SKM-1 treated with dmso at 0.1 percent for 144 hours (cell line): ENCODE measurements around the gene TCEAL5.
"Not testable (repeated sequence)": the region's sequence is repeated elsewhere in the genome, so short reads cannot be mapped to it uniquely, and the experiment has no call there.

Experiments
- DNase-seq: peaks from one replicate; lab custom pipeline; 2025; ENCODE audit not compliant: unreplicated experiment; lab: John Stamatoyannopoulos, UW

Gene TCEAL5

GRCh38 chrX:103276581-103277002, at the start of gene TCEAL5:
TSS of gene TCEAL5 (minus strand) at chrX:103276750. CDS start at chrX:103274563, 2,187 bp downstream.
- no peak for DNase-seq

- no peak for DNase-seq
Measured at GRCh38 chrX:103311399-103311780, 34.8 kb upstream of the TCEAL5 start.

- peak; percentile 8 for DNase-seq
Measured at GRCh38 chrX:103310555-103311398, 34.2 kb upstream of the TCEAL5 start, which contains the start of gene BEX2. TSS of gene BEX2 (minus strand) at chrX:103310990. CDS start at chrX:103309976, 1,014 bp downstream.

- no peak for DNase-seq
Measured at GRCh38 chrX:103309860-103310554, 33.5 kb upstream of the TCEAL5 start.

- DNase-seq = not testable (repeated sequence)
Measured at GRCh38 chrX:103305666-103306065, 29.1 kb upstream of the TCEAL5 start.

GRCh38 chrX:103304705-103305104, 28.2 kb upstream of the TCEAL5 start:
- no peak for DNase-seq

- no peak for DNase-seq
Measured at GRCh38 chrX:103293118-103293517, 16.6 kb upstream of the TCEAL5 start.

- DNase-seq = no peak
Measured at GRCh38 chrX:103279624-103280023, 3.1 kb upstream of the TCEAL5 start.

GRCh38 chrX:103275947-103276567, 493 bp downstream of the TCEAL5 start:
- DNase-seq = no peak

GRCh38 chrX:103274284-103274683, 2.3 kb downstream of the TCEAL5 start:
- DNase-seq = no peak

GRCh38 chrX:103258275-103258674, 18.3 kb downstream of the TCEAL5 start:
- DNase-seq = no peak

- DNase-seq = no peak
Measured at GRCh38 chrX:103256651-103257050, 19.9 kb downstream of the TCEAL5 start.

- no peak for DNase-seq
Measured at GRCh38 chrX:103254921-103255493, 21.5 kb downstream of the TCEAL5 start, which contains the start of gene TCEAL8. TSS of gene TCEAL8 (minus strand) at chrX:103255155. CDS start at chrX:103253979, 1,176 bp downstream.

GRCh38 chrX:103254171-103254824, 22.3 kb downstream of the TCEAL5 start:
- no peak for DNase-seq

GRCh38 chrX:103253608-103254007, 22.9 kb downstream of the TCEAL5 start:
- DNase-seq = no peak

GRCh38 chrX:103250977-103251376, 25.6 kb downstream of the TCEAL5 start:
- no peak for DNase-seq

- no peak for DNase-seq
Measured at GRCh38 chrX:103249805-103250204, 26.7 kb downstream of the TCEAL5 start.

- DNase-seq = no peak
Measured at GRCh38 chrX:103248553-103248952, 28.0 kb downstream of the TCEAL5 start.

- DNase-seq = no peak
Measured at GRCh38 chrX:103240155-103240554, 36.4 kb downstream of the TCEAL5 start.

GRCh38 chrX:103236296-103236695, 40.3 kb downstream of the TCEAL5 start:
- DNase-seq = no peak

GRCh38 chrX:103235608-103236007, 40.9 kb downstream of the TCEAL5 start:
- DNase-seq = not testable (repeated sequence)
